ENCODE measurements around the gene COL18A1.

GRCh38 chr21:45434645-45435217 lies 29.8 kb downstream of the COL18A1 start:
- TF ChIP-seq CTCF (IDR thresholded peaks at IDR 0.05) (no peak), POLR2A (IDR thresholded peaks at IDR 0.05; ENCODE audit: low read depth) (no peak), POLR2AphosphoS5 (IDR thresholded peaks at IDR 0.05) (no peak), EP300 (IDR thresholded peaks at IDR 0.05) (no peak)
